ENCODE data around the gene SESN2.

GRCh38 chr1:28280501-28280900 is 21.2 kb downstream of the SESN2 start:
- TF ChIP-seq CTCF (IDR thresholded peaks at IDR 0.05) = no peak
- no peak for TF ChIP-seq POLR2A (IDR thresholded peaks at IDR 0.05)
